DND-41 (cell line): ENCODE measurements around the gene IFT122.

ENCODE experiments used
- ATAC-seq: fragments of 200-7000 bp; cut with Tn5 transposase; 3 replicates; pipeline ENCODE4 v1.9.1; 2021; ENCODE audit warnings: low read depth; ENCODE audit not compliant: insufficient read depth
- DNase-seq: peaks from one replicate; pipeline ENCODE4 v3.0.0-alpha.2; 2020
- H2AFZ ChIP-seq: 2 replicates; pipeline ENCODE4 v1.6.0; 2012; ENCODE audit warnings: low read depth, low read length
- H3K27ac ChIP-seq: 2 replicates; pipeline ENCODE4 v1.5.1; 2012; ENCODE audit warnings: low read length, inconsistent platforms
- H3K27me3 ChIP-seq: fragments of 200-600 bp; sonication (generic); 2 replicates; pipeline ENCODE4 v1.6.0; 2012; ENCODE audit warnings: low read length, mild to moderate bottlenecking, inconsistent platforms; ENCODE audit not compliant: insufficient read depth, poor library complexity
- H3K36me3 ChIP-seq: 2 replicates; pipeline ENCODE4 v1.5.1; 2012; ENCODE audit warnings: low read length, inconsistent platforms; ENCODE audit not compliant: insufficient read depth
- H3K4me1 ChIP-seq: 2 replicates; pipeline ENCODE4 v1.5.1; 2012; ENCODE audit warnings: mild to moderate bottlenecking, low read length; ENCODE audit not compliant: insufficient read depth
- H3K4me2 ChIP-seq: 2 replicates; pipeline ENCODE4 v1.6.0; 2012; ENCODE audit warnings: mild to moderate bottlenecking, moderate library complexity, low read length, inconsistent platforms; ENCODE audit not compliant: insufficient read depth
- H3K4me3 ChIP-seq, 2 experiments: fragments of 200-600 bp in 1 of 2; shearing (Covaris generic) in 1 of 2; 2 replicates each; pipeline ENCODE4 v1.5.1; 2012 to 2016; ENCODE audit warnings: inconsistent platforms in 2 of 2, low read length in 2 of 2, mild to moderate bottlenecking in 2 of 2, low read depth in 1 of 2, moderate library complexity in 1 of 2
- H3K79me2 ChIP-seq: 2 replicates; pipeline ENCODE4 v1.6.0; 2012; ENCODE audit warnings: low read length, inconsistent platforms; ENCODE audit not compliant: insufficient read depth
- H3K9ac ChIP-seq: 2 replicates; pipeline ENCODE4 v1.6.0; 2012; ENCODE audit warnings: low read depth, mild to moderate bottlenecking, inconsistent platforms, low read length, moderate library complexity
- H3K9me3 ChIP-seq: 2 replicates; pipeline ENCODE4 v1.5.1; 2012; ENCODE audit warnings: low read length, moderate library complexity, mild to moderate bottlenecking, inconsistent platforms; ENCODE audit not compliant: insufficient read depth, severe bottlenecking
- H4K20me1 ChIP-seq: 2 replicates; pipeline ENCODE4 v1.6.0; 2012; ENCODE audit warnings: low read length; ENCODE audit not compliant: insufficient read depth
- CTCF ChIP-seq: IDR thresholded peaks from 2 replicates; pipeline ENCODE4 v1.5.1; 2012; ENCODE audit warnings: borderline replicate concordance, low read length, moderate library complexity, mild to moderate bottlenecking; ENCODE audit not compliant: poor library complexity, severe bottlenecking; ENCODE audit errors: extremely low read depth
- EZH2 ChIP-seq: IDR thresholded peaks from 3 replicates; pipeline ENCODE4 v1.6.1; 2012; ENCODE audit warnings: borderline replicate concordance, low read depth, mild to moderate bottlenecking, moderate library complexity, low read length, inconsistent platforms; ENCODE audit not compliant: severe bottlenecking

Gene IFT122

GRCh38 chr3:129562803-129563202 is 122.8 kb downstream of the IFT122 start:
- Histone ChIP-seq H2AFZ (no peak overlapping the region), H4K20me1 (peaks cover 20% of the 10 kb centered on the region), H3K27ac (no peak overlapping the region), H3K4me3 (no peak overlapping the region), H3K9ac (no peak overlapping the region), H3K36me3 (peaks cover 100% of the 10 kb centered on the region), H3K27me3 (no peaks in the 10 kb centered on the region), H3K9me3 (no peaks in the 10 kb centered on the region), H3K4me1 (no peaks in the 10 kb centered on the region), H3K79me2 (no peaks in the 10 kb centered on the region), H3K4me2 (no peak overlapping the region)
- no peak for ATAC-seq
- TF ChIP-seq EZH2 (no peak), CTCF (no peak)
- DNase-seq, result no peak

- Histone ChIP-seq H3K79me2 (no peaks in the 10 kb centered on the region), H3K9me3 (no peaks in the 10 kb centered on the region), H3K4me1 (no peaks in the 10 kb centered on the region), H3K4me3 (no peak overlapping the region), H3K36me3 (peaks cover 99% of the 10 kb centered on the region), H4K20me1 (peaks cover 20% of the 10 kb centered on the region), H2AFZ (no peak overlapping the region), H3K9ac (no peak overlapping the region), H3K27ac (no peak overlapping the region), H3K27me3 (no peaks in the 10 kb centered on the region), H3K4me2 (no peak overlapping the region)
- TF ChIP-seq EZH2 (no peak), CTCF (no peak)
- no peak for DNase-seq
- no peak for ATAC-seq
Observed at GRCh38 chr3:129563332-129563731, 123.3 kb downstream of the IFT122 start.

- H3K9ac ChIP-seq, result no peak overlapping the region
- no peaks in the 10 kb centered on the region for H3K79me2 ChIP-seq
- no peak for DNase-seq
- H3K4me1 ChIP-seq, result no peaks in the 10 kb centered on the region
- no peak overlapping the region for H3K4me2 ChIP-seq
- TF ChIP-seq EZH2, result no peak
- TF ChIP-seq CTCF, result no peak
- H4K20me1 ChIP-seq, result peaks cover 18% of the 10 kb centered on the region
- H2AFZ ChIP-seq, result no peak overlapping the region
- H3K9me3 ChIP-seq, result no peaks in the 10 kb centered on the region
- no peak overlapping the region for H3K4me3 ChIP-seq
- no peaks in the 10 kb centered on the region for H3K27me3 ChIP-seq
- peaks cover 98% of the 10 kb centered on the region for H3K36me3 ChIP-seq
- no peak overlapping the region for H3K27ac ChIP-seq
- no peak for ATAC-seq
Observed at GRCh38 chr3:129563850-129564535, 124.0 kb downstream of the IFT122 start.
